Stimulated activated CD4-positive, alpha-beta T cell treated with anti-CD3 and anti-CD28 coated beads, Interleukin-1b, Interleukin-23, amount 100 ng/mL, for 4 hours (primary cell): ENCODE data around the gene ANTKMT.
"Not testable (repeated sequence)": the region's sequence is repeated elsewhere in the genome, so short reads cannot be mapped to it uniquely, and the experiment has no call there.

Experiments used
- DNase-seq, 2 donors: peaks; one replicate each; pipeline ENCODE4 v3.0.0-alpha.2; 2020; ENCODE audit warnings: low read depth in 2 of 2

Gene ANTKMT

DNA sequence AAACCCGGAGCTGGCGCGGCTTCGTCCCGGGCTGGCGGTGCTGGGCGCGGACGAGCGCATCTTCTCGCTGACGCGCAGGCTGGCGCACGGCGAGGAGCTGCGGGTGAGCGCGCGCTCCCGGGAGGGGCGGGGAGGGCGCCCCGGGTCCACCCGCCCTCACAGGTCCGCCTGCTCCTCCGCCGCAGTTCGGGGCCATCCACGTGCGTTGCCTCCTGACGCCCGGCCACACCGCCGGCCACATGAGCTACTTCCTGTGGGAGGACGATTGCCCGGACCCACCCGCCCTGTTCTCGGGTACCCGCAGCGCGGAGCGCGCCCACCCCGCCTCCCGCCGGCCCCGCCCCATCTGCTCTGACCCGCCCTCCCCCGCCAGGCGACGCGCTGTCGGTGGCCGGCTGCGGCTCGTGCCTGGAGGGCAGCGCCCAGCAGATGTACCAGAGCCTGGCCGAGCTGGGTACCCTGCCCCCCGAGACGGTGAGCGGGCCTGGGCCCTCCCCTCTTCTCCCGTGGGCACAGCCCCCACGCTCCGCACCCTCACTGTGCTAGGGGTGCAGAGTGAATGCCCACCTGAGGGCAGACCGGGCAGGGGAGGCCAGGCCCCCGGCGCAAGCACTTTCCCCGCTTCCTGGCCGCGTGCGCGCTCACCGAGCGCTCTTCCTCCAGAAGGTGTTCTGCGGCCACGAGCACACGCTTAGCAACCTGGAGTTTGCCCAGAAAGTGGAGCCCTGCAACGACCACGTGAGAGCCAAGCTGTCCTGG is 7.4 kb downstream of the ANTKMT start:
- DNase-seq = peak in 1 of 2 donors; percentile 51

- DNase-seq = no peak
Measured at GRCh38 chr16:728890-729744, 8.2 kb downstream of the ANTKMT start.

DNA sequence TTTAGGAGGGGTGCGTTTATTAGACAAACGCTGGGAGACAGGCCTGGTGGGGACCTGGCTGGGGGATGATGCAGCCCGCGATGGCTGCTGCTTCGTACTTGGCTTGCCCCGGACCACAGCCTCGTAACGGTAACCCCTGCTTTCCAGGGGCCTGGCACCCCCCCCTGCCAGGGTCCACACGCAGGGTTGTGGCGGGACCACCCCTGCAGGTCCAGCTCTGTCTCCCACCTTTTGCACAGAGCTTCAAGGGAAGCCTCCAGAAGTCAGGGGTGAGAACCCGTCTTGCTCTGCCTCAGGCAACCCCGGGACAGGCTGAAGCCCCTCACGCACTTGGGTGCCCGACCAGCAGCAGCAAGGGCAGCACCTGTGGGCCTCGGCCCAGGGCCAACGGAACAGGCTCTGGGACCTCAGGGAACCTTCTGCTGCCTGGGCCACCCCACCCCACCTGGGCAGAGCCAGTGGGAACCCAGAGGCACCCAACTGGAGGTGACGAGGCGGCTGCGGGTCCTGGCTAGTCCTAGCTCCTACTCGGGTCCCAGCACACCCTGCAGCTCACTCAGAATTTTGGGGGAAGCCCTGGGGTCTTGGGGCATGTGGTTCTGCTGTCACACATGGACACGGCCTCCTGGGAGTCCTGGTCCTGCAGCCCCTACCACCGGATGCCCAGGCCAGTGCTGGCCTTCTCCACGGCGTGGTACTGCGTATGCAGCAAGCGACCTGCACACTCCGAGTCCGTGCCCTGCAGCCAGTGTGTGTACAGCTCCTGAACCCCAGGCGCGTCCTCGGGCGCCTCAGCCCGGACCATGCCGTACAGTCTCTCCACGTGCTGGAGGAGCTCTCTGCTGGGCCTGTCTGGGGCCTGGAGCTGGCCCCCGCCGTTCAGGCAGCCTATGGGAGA is 9.1 kb downstream of the ANTKMT start:
- DNase-seq = no peak

DNA sequence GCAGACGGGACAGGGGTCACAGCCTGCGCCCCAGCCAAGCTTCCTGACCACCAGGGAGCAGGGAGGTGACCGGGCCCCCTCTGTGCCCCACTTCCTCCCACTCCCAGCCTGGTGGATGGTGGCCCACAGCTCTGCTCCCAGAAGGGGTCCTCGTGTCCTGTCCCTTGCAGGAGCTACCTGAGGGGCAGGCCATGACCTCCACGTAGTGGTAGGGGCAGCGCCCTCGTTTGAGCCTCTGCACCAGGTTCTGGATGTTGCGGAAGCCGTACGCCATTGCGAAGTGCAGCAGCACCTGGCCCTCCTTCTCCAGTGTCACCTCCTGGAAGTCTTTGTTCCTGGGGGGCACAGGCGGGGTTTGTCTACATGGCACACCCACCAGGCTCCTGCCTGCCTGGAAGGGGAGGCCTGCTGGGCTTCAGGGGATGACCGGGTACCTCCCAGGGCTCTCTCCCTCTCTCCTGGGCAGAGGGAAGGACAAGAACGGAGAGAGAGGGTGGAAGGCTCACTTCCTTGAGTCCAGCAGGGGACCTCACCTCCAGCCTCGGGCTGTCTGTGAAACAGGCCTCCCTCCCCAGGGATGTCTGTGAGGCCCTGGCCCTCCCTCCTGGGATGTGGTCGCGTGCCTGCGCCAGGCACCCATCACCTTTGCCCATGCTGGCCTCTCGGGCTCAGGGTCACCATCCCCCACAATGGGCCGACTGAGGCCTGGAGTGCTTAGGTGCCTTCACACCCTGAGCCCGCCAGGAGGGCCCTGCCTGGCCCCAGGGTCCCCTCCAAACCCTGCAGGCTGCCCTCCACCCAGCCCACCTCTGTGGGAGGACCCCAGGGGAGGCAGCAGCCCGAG is 9.9 kb downstream of the ANTKMT start:
- DNase-seq = no peak

DNA sequence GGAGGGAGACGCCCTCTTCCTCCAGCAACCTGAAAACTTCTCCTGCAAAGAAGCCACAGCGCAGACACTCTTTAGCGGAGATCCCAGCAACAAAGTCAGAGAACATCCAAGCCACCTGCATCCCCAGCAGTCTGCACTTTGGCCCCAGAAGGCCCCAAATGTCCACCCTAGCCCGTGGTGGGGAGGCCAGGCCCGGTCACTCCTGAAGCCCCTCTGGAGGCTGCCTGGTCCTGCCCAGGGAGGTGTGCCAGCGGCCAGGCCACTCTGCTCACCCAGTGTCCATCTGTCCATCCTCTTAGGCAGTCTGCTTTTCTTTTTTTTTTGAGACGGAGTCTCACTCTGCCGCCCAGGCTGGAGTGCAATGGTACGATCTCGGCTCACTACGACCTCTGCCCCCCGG is 11.4 kb downstream of the ANTKMT start:
- no peak for DNase-seq

- no peak for DNase-seq
Measured at GRCh38 chr16:732936-733335, 12.0 kb downstream of the ANTKMT start.

DNA sequence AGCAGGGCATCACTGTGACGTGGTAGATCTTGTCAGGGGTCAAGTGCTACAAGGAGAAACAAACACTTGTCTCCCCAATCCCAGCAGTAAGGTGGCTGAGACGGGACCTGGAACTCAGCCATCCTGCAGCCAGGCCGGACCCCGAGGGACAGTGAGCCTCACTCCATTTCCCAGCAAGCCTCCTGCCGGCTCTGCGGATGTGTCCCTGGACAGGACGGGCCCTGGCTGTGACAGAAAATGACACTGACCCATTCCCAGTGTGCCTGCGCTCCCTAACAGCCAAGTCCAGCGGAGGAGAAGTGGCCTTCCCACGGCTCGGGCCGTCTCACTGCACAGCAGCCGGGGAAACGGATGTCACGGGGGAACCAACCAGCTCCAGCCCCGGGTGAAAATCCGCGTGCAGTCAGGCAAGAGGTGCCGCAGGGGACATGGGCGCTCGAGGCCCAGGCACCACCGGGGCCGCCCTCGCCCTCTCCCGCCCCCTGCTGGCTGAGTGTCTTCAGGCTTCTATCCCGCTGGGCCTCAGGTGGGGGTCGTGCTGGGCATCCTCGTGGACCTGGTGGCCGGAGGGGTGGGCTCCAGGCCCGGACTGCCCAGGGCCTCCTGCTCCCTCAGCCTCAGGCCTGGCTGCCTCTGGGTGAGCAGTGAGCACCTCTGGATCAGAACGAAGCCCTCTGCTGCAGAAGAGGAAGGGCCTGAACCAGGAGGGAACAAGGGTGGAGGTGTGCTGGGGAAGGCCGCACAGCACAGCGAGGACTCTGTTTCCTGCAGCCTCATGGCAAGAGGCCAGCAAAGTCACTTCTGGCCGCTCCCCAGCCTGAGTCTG is 12.6 kb downstream of the ANTKMT start:
- peak in 1 of 2 donors; percentile 46 for DNase-seq

GRCh38 chr16:734208-734980 is 13.4 kb downstream of the ANTKMT start:
- no peak for DNase-seq

GRCh38 chr16:734981-735881 is 14.3 kb downstream of the ANTKMT start:
- DNase-seq = no peak

- no peak for DNase-seq
Measured at GRCh38 chr16:735982-736453, 15.1 kb downstream of the ANTKMT start.

- no peak for DNase-seq
Measured at GRCh38 chr16:736936-737481, 16.1 kb downstream of the ANTKMT start.

DNA sequence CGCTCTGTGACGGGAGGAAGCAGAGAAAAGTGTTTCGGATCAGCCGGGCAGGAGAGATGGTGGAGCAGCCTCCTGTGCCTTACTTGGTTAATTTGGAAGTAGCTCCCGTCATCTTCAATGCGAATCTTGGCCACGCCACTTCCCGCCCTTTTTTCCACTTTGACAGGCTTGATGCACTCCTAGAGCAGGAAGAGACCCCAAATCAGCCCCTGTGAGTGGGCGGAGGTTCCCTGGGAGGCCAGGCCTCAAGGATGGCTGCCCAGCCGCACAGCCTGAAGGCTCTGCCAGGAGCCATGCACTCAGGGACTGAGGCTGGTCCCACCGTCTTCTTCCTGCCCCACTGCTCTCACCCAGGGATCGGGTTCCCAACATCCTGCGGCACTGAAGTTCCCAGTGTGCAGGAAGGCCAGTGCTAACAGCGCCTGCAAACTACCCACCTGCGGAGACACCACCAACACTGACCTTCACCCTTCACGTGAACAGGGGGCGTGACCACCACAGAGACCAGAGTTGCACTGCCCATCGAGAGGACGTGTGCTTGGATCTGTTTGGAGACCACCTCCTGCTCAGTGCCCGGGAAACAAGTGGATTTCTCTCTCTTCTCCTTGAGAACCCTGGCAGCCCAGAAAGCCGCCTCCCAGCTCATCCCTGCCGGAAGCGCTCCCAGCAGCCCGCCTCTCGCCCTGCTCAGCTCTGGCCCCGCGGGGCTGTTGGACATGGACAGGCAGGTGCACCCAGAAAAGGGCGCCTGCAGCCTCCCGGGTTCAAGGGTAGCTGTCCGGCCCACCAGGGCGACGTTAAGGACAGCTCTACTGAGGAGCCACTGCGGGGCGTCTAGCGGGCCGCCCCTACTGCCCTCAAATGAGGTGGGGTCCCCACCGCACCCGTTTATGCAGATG is 18.9 kb downstream of the ANTKMT start:
- DNase-seq = no peak

GRCh38 chr16:740459-740763 is 19.5 kb downstream of the ANTKMT start:
- no peak for DNase-seq

- peak; percentile 90 to 92 for DNase-seq
Measured at GRCh38 chr16:740764-741505, 20.0 kb downstream of the ANTKMT start, which contains the start of gene CIAO3. CIAO3 (minus strand) TSS chr16:740997; CDS start chr16:740985, 12 bp downstream.

DNA sequence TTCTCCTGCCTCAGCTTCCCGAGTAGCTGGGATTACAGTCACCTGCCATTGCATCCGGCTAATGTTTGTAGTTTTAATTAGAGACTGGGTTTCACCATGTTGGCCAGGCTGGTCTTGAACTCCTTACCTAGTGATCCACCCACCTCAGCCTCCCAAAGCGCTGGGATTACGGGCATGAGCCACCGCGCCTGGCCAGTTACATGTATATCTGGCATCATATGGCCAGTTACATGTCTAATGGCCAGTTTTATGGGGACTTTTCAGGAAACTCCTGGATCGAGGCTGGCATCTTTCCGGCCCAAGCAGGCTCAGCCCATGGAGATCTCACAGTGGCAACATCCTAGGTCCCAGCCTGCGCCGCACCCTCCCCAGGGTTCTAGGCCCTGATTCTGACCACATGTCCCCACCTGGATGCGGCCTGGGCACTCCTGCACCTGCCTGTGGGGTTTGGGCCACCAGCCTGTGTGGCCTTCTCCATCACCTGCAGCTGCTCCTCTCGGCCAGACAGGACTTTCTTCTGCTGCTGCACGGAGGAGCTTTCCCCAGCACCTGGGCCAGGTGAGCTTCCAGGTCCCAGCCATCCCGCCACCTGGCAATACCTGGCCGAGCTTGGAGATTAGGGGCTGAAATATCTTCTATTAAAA is 21.2 kb downstream of the ANTKMT start:
- DNase-seq = no peak

DNA sequence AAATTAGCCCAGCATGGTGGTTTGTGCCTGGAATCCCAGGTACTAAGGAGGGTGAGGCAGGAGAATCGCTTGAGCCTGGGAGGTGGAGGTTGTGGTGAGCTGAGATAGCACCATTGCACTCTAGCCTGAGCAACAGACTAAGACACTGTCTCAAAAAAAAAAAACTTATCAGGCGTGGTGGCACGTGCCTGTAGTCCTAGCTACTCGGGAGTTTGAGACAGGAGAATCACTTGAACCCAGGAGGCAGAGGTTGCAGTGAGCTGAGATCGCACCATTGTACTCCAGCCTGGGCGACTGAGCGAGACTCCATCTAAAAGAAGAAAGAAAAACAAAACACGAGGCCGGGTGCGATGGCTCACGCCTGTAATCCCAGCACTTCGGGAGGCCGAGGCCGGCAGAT is 21.9 kb downstream of the ANTKMT start:
- not testable (repeated sequence) for DNase-seq
